ENCODE results near the gene CAPZB.

DNA sequence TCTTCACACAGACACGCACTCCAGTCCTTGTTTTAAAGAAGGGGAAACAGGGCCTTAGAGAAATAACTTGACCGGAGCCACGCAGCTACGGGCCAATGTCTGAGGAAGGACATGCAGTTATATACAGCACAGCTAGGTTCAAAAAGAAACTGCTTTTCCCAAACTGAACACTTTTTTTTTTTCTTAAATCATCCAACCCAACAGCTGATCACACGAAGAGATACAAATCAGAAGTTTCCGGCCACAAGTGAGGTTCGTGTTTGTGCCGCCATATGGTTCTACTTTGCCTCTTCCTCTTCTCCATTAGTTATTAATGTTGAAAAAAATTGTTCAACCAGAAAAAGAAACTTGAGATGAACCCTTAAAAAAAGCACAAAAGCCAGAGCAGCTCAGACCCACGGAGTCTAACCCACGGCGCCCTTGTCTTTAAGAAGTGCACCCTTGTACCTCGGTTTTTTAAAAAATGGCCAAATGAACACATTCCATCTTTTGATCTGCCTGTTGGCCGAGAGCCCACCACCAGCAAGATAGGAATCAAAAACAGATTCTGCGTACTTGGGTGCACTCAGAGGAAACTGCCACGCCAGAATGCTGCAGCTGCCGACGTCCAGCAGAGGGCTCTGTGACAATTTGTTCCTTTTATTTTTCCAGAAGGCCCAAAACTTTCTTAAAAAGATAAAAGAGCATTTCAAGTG lies 94.3 kb downstream of the CAPZB start:
- TF ChIP-seq EZH2phosphoT487 (IDR thresholded peaks at IDR 0.05; ENCODE audit: insufficient read depth, low read depth) (no peak), EZH2 (IDR thresholded peaks at IDR 0.05; ENCODE audit: insufficient read depth, poor library complexity, severe bottlenecking) (no peak)
